ENCODE measurements around the gene COL1A2. TPM values are rescaled to one million over a fixed set of nuclear protein-coding genes. Genes with fewer than 3 reads are reported as not detected.

The COL1A2 gene
- total and polyA plus RNA-seq, 2 experiments from 2014 or later, result 1,836 to 2,200 TPM

DNA sequence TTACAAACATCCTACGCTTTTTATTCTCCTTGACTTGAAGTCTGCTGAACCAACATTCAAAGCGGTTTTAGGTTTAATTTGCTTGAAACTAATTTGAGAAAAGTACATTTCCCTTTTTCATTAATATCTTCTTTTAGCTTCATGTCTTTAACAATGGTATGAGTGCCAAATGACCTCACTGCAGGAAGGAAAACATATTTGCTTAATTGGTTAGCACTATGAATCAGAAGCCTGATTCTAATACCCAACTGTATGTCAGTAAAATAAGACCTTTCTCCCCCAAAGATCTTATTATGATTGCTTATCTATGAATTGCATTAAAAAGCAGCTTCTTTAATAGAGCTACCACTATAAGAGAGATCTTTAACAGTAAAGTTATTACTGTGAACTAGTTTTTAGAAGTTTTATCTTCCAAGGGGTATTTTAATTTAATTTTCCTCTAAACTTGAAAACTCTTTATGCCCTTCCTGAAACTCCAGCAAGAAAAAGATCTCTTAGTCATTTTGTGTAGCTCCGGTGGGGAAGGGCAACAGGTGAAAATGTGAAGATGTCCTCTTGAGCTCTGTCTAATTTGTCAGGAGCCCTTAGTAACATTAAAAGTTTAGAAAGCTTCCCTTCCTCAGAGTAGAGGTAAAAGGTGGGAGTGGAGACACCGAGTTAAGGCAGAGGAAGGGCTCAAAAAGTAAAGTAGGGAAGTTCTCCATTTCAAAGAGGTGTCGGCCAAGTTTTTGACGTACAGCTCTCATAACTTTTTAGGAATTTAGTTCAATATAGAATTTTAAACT, 6.1 kb downstream of the COL1A2 start:
- Histone ChIP-seq H3K9me2 (replicated peaks; ENCODE audit: insufficient read depth) (no peaks in the 10 kb centered on the region), H3K4me1 (ENCODE audit: insufficient read depth) (peaks cover 26% of the 10 kb centered on the region), H3K9me3 (ENCODE audit: low read depth) (no peaks in the 10 kb centered on the region), H3K4me2 (peak overlapping the region; percentile 65), H3K27me3 (no peaks in the 10 kb centered on the region), H3K27ac (peak overlapping the region; percentile 32), H4K20me1 (ENCODE audit: insufficient read depth, poor library complexity, severe bottlenecking) (peaks cover 65% of the 10 kb centered on the region), H3K4me3 (peak overlapping the region; percentile 1), H2AFZ (no peak overlapping the region), H3K36me3 (replicated peaks; ENCODE audit: insufficient read depth, low read depth) (no peaks in the 10 kb centered on the region), H3K79me2 (peaks cover 90% of the 10 kb centered on the region)
- TF ChIP-seq EZH2 (IDR thresholded peaks at IDR 0.05; ENCODE audit: borderline replicate concordance) (no peak), EZH2phosphoT487 (IDR thresholded peaks at IDR 0.05; ENCODE audit: low read depth, severe bottlenecking, unreplicated experiment) (no peak)
- TF ChIP-seq, protein P1, sequence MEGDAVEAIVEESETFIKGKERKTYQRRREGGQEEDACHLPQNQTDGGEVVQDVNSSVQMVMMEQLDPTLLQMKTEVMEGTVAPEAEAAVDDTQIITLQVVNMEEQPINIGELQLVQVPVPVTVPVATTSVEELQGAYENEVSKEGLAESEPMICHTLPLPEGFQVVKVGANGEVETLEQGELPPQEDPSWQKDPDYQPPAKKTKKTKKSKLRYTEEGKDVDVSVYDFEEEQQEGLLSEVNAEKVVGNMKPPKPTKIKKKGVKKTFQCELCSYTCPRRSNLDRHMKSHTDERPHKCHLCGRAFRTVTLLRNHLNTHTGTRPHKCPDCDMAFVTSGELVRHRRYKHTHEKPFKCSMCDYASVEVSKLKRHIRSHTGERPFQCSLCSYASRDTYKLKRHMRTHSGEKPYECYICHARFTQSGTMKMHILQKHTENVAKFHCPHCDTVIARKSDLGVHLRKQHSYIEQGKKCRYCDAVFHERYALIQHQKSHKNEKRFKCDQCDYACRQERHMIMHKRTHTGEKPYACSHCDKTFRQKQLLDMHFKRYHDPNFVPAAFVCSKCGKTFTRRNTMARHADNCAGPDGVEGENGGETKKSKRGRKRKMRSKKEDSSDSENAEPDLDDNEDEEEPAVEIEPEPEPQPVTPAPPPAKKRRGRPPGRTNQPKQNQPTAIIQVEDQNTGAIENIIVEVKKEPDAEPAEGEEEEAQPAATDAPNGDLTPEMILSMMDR (IDR thresholded peaks at IDR 0.05; ENCODE audit: poor library complexity), result no peak
- WGBS (ENCODE audit: low lambda C conversion rate, missing lambda C conversion rate), result 84% methylated on average over 6 of the region's 6 CpGs
- DNase-seq (ENCODE audit: low spot score), result no peak

DNA sequence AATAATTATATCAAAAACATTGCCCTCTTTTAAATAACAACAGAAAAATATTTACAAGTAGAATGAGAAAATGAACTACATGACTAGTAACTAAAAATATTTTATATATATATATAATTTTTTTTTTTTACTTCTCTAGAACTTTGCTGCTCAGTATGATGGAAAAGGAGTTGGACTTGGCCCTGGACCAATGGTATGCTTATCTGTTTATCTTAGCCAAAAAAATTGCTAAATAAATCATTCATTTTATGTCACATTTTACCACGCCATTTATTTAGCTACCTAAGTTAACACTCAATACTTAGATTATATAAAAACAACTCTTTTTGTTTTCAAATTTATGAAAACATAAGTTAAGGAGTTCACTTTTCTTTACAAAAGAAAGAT, 6.7 kb downstream of the COL1A2 start:
- Histone ChIP-seq H3K4me2 (peak overlapping the region; percentile 65), H3K79me2 (peaks cover 86% of the 10 kb centered on the region)
- WGBS (ENCODE audit: low lambda C conversion rate, missing lambda C conversion rate), result 73% methylated on average over 1 of the region's 1 CpG

DNA sequence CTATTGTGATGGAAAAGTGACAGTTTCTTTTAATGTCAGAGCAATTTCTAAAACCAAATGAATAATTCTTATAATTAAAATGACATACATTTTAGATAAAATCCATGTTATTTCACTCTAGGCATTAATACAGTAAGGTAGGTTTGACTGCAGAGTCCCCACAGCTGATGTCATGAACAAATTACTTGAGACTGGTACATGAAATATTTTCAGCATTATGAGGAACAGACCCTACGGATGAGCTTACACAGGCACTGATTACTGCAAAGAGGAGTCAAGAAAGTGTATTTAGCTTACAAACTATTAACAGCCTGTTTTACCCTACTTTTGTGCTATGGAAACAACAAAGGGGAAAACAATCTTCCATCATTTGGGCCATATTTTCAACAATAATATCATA, 8.9 kb downstream of the COL1A2 start:
- Histone ChIP-seq H4K20me1 (ENCODE audit: insufficient read depth, poor library complexity, severe bottlenecking) (peaks cover 55% of the 10 kb centered on the region), H3K36me3 (replicated peaks; ENCODE audit: insufficient read depth, low read depth) (no peaks in the 10 kb centered on the region), H3K27ac (peak overlapping the region; percentile 10)

More for the DNA sequence above, 6.7 kb downstream of the COL1A2 start:
- TF ChIP-seq EZH2phosphoT487 (IDR thresholded peaks at IDR 0.05; ENCODE audit: low read depth, severe bottlenecking, unreplicated experiment) (no peak), EZH2 (IDR thresholded peaks at IDR 0.05; ENCODE audit: borderline replicate concordance) (no peak)
- TF ChIP-seq, protein P1 (IDR thresholded peaks at IDR 0.05; ENCODE audit: poor library complexity), result no peak
- Histone ChIP-seq H4K20me1 (ENCODE audit: insufficient read depth, poor library complexity, severe bottlenecking) (peaks cover 65% of the 10 kb centered on the region), H3K27ac (peak overlapping the region; percentile 32), H3K36me3 (replicated peaks; ENCODE audit: insufficient read depth, low read depth) (no peaks in the 10 kb centered on the region), H2AFZ (no peak overlapping the region), H3K27me3 (no peaks in the 10 kb centered on the region), H3K4me3 (no peak overlapping the region), H3K9me2 (replicated peaks; ENCODE audit: insufficient read depth) (no peaks in the 10 kb centered on the region), H3K4me1 (ENCODE audit: insufficient read depth) (peaks cover 31% of the 10 kb centered on the region), H3K9me3 (ENCODE audit: low read depth) (no peaks in the 10 kb centered on the region)
- DNase-seq (ENCODE audit: low spot score), result no peak

More for the DNA sequence above, 8.9 kb downstream of the COL1A2 start:
- Histone ChIP-seq H3K9me2 (replicated peaks; ENCODE audit: insufficient read depth) (no peaks in the 10 kb centered on the region), H3K27me3 (no peaks in the 10 kb centered on the region), H3K79me2 (peaks cover 83% of the 10 kb centered on the region), H3K4me3 (no peak overlapping the region), H2AFZ (no peak overlapping the region), H3K9me3 (ENCODE audit: low read depth) (no peaks in the 10 kb centered on the region), H3K4me2 (peak overlapping the region; percentile 65), H3K4me1 (ENCODE audit: insufficient read depth) (peaks cover 38% of the 10 kb centered on the region)
- WGBS (ENCODE audit: low lambda C conversion rate, missing lambda C conversion rate), result 57% methylated on average over 1 of the region's 1 CpG
- TF ChIP-seq EZH2phosphoT487 (IDR thresholded peaks at IDR 0.05; ENCODE audit: low read depth, severe bottlenecking, unreplicated experiment), result no peak
- no peak for TF ChIP-seq EZH2 (IDR thresholded peaks at IDR 0.05; ENCODE audit: borderline replicate concordance)
- TF ChIP-seq, protein P1 (IDR thresholded peaks at IDR 0.05; ENCODE audit: poor library complexity), result no peak
- no peak for DNase-seq (ENCODE audit: low spot score)

Data from hepatocyte (in vitro differentiated cells).